Epithelial cell of proximal tubule (primary cell): ENCODE results near the gene KIF12. TPM values are rescaled to one million over a fixed set of nuclear protein-coding genes. Genes with fewer than 3 reads are reported as not detected.

ENCODE experiments used
- DNase-seq: peaks from one replicate; pipeline ENCODE4 v3.0.0-alpha.2; 2011; ENCODE audit warnings: low read depth
- H3K4me3 ChIP-seq: 2 replicates; pipeline ENCODE4 v1.5.1; 2011; ENCODE audit warnings: low read depth, mild to moderate bottlenecking, low read length
- CTCF ChIP-seq: conservative IDR thresholded peaks from 2 replicates; pipeline ENCODE4 v1.5.1; 2012; ENCODE audit warnings: low read depth, mild to moderate bottlenecking, low read length
- total RNA-seq: library from RNA; depleted of rRNA; stranded (reverse); fragments of >200 nt; gene quantifications from 2 replicates; pipeline ENCODE4 v1.2.3, GENCODE V29; 2015

Gene KIF12
- total RNA-seq, 1 donor from 2014 or later, result 39.3 TPM

- DNase-seq, result no peak
- H3K4me3 ChIP-seq, result no peak overlapping the region
- TF ChIP-seq CTCF, result no peak
Observed at GRCh38 chr9:114061292-114061691, 37.8 kb downstream of the KIF12 start.

- H3K4me3 ChIP-seq, result no peak overlapping the region
- DNase-seq, result no peak
- no peak for TF ChIP-seq CTCF
Observed at GRCh38 chr9:114060711-114061110, 38.4 kb downstream of the KIF12 start.

GRCh38 chr9:114060070-114060469 is 39.0 kb downstream of the KIF12 start:
- no peak overlapping the region for H3K4me3 ChIP-seq
- TF ChIP-seq CTCF, result no peak
- DNase-seq, result no peak

GRCh38 chr9:114059047-114059803 is 39.9 kb downstream of the KIF12 start:
- no peak overlapping the region for H3K4me3 ChIP-seq
- no peak for TF ChIP-seq CTCF
- DNase-seq, result no peak

- H3K4me3 ChIP-seq, result no peak overlapping the region
- TF ChIP-seq CTCF, result no peak
- no peak for DNase-seq
Observed at GRCh38 chr9:114058688-114059046, 40.4 kb downstream of the KIF12 start.

GRCh38 chr9:114057161-114057885 is 41.8 kb downstream of the KIF12 start:
- TF ChIP-seq CTCF, result no peak
- DNase-seq, result no peak
- H3K4me3 ChIP-seq, result no peak overlapping the region
